Right kidney (tissue), 1 donor: ENCODE data around the gene MLANA.
"Not testable (repeated sequence)": the region's sequence is repeated elsewhere in the genome, so short reads cannot be mapped to it uniquely, and the experiment has no call there.

ENCODE experiments used
- DNase-seq: peaks from one replicate; pipeline ENCODE4 v3.0.0-alpha.2; 2016

MLANA gene

DNA sequence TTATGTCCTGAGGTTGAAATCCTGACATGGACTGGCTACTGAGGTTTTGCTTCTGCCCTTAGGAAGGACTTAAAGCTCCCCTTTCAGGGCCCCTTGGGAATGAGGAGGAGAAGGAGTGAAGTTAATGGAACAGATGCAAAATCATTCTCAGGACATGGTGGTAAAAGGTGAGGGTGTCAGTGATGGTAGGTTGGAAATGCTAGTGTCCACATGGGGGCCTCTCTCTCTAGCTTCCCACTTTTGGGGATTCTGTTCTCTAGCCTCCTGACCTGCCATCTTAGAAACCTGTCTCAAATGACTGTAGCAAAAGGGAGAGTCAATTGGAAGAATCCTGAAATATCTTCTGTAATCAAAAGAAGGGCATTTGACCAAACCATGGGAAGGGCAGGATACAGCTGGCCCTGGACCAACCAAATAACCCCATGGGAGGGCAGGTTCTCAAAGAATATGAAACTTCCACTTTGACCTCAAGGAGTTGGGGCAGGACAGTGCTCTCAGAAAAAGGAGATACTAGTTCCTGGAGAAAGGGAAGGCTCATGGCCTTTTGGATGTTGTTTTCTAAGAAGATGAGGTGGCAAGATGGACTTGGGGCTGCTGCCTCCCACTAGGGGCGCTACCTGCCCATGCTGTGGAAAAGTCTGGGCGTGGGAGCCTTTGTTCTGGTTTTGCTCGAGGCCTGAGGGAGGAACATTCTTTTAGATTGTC is 21.2 kb upstream of the MLANA start:
- DNase-seq: no peak

DNA sequence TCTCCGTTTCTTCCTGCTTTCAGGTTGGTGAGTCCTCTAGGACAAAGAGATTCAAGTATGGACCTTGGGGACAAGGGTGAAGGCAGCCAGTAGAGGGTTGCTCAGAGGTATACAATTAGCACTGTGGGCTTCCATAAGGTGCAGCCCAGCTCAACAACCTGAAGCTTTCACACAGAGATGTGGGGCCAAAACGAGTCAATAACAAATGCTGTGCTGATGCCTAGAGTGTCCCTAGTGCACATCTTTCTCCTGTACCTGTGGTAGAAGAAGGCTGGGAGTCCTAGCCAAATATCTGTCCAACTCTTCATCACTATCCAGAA is 20.7 kb upstream of the MLANA start:
- no peak for DNase-seq

DNA sequence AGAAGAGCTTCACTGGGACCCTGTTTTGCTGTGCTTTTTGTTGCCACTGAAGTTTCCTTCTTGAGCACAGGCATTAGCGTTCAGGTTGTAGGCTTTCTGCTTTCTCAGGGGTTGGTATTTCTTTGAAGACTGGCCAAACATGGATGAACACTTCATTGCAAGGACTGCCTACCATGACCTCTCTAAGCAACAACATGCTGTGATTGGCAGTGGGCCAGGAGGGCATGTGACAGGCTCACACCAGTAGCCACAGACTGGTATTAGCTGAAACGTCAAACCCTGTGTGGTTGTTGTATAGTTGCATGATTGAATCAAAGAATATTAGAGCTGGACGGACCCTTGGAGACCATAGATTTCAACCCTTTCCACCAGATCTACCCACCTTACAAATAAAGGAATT is 20.0 kb upstream of the MLANA start:
- no peak for DNase-seq

DNA sequence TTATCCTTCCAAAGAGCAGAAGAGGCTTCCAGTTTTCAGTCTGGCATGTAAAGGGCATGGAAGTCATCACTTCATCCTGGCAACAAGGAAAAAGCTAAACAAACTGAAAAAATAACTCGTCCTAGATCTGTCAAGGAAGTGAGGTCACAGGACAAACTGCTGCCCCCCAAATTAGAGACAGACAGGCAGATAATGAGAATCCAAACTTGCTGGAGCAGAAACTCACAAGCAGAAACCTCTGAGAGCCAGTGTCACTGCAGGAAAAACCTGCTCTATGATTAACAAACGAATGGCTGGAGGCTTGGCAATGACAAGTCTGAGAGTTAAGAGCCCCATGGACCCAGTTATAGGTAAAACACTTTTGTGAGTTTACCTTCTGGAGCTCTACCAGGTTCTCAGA is 18.9 kb upstream of the MLANA start:
- DNase-seq: no peak

DNA sequence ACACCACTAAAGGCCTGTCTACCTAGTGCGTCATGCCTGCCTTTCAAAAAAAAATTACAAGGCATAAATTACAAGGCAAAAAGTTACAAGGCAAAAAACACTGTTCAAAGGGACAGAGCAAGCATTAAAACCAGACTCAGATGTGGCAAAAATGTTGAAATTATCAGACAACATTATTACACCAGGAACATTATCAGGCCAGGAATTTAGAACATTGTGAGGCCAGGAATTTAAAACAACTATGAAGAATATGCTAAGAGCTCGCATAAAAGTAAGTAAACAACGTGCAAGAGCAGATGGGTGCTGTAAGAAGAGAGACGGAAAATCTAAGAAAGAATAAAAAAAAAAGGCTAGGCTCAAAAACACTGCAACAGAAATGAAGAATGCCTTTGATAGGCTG is 18.2 kb upstream of the MLANA start:
- no peak for DNase-seq

DNA sequence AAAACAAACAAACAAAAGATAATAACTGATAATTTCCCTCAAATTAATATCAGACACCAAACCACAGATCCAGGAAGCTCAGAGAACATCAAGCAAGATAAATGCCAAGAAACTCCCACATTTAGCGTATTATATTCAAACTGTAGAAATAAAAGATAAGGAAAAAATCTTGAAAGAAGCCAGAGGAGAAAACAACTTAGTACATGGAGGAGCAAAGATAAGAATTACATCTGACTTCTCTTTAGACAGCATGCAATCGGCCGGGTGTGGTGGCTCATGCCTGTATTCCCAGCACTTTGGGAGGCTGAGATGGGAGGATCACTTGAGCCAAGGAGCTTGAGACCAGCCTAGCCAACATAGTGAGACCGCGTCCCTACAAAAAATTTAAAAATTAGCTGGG is 17.2 kb upstream of the MLANA start:
- DNase-seq: no peak

DNA sequence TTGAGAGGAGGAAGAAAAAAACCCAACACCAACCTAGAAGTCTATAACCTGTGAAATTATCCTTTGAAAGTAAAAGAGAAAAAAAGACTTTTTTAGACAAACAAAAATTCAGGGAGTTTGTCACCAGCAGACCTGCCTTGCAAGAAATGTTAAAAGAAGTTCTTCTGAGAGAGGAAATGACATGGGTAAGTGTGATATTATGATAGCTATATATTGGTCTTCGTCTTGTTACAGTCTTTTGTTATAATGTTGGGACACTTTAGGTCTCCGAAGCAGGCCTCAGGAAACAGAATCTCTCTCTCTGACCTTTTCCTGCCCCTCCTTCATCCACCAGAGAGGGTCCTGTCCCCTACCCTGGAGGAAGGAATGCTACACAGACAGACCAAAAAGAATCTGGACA is 16.6 kb upstream of the MLANA start:
- DNase-seq: no peak

DNA sequence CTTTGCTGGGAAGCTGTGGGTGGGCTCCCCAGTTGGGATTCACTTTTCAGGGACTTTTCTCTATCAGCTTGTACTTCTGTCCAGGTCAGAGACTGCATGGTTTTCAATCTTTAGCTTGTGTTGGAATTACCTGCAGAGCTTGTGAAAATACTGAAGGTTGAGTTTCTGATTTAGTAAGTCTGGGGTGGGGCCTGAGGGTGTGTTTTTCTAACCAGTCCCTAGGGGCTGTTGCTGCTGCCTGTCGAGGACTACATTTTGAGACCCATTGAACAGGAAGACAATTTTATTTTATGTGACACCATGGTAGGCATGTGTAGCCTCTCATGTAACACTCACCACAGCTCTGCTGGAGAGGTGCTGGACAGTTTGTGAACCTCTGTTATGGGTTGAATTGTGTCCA is 14.7 kb upstream of the MLANA start:
- DNase-seq: no peak

DNA sequence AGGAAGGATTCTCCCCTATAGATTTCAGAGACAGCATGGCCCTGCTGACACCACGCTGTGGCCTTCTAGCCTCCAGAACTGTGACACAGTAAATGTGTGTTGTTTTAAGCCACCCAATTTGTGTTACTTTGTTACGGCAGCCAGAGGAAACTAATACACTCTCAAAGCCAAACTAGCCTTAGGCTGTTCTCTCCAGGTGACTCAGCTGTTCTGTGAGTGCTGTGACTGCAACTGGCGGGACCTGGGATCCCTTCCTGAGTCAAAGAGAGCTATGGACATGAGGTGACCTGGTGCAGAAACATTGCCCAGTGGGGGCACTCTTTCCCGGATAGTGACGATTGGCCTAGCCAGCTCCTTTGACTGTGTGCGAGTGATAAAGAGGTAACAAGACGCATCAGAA is 14.0 kb upstream of the MLANA start:
- DNase-seq: no peak

DNA sequence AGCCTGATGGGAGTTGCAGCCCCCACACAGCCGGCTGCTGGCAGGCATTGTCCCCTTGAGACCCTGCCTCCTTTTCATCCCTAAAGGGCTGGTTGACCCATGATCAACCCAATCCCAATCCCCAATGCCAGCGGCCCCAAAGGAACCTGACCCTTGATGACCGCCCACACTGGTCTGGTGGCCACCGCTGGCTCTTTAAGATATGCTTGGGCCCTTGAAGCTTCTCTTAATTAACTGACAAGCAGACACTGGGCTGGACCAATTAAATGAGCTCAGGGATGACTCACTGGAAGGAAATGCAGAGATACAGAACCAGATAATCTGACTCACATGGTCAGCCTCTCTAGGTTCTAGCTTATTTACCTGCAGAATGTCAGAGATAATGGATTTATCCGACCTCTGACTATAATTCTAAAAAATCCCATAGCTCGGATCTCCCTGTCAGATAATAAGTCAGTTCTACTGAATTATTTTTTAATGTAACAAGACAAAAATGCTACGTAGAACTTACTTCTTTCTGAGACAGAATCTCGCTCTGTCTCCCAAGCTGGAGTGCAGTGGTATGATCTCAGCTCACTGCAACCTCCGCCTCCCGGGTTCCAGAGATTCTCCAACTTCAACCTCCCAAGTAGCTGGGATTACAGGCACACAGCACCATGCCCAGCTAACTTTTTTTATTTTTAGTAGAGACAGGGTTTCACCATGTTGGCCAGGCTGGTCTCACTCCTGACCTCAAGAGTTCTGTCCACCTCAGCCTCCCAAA is 11.1 kb upstream of the MLANA start:
- no peak for DNase-seq

DNA sequence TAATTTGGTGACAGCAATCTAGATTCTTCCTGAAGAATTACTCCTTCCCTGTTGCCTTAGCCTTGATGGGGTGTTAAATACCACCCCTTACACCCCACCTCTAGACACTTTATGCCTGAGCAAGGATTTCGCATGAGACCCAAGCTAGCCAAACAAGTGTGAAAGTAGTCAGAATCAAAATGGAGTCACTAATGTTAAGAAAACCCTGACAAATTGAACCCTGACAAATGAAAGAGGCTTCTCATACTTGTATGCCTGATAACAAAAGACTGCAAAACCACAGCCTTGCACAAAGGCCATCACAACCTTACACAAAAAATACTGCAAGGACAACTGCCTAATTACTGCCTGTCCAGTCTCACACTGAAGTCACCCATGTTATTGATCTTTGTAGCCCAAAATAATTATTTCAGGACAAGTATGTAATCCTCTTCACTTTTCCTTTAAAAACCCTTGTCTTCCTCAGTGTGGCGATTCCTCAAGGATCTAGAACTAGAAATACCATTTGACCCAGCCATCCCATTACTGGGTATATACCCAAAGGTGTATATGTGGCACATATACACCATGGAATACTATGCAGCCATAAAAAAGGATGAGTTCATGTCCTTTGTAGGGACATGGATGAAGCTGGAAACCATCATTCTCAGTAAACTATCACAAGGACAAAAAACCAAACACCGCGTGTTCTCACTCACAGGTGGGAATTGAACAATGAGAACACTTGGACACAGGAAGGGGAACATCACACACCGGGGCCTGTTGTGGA is 8.3 kb upstream of the MLANA start:
- not testable (repeated sequence) for DNase-seq

DNA sequence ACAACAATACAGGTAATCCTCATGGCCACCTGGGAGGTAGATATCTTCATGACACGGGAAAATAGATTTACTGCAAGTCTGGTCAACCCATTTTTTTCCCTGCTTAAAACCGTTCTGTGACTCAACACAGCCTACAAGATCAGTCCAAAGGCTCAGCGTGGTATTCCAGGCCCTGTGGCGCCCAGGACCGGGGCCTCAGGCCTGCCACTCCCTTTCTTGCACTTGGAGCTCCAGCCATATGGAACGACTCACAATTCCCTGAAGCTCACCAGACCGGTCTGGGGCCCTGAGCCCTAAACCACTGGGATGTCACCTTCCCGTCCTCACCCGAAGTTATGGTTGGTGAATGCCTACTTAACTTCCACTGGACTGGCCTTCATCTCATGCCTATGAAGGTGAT is 6.5 kb upstream of the MLANA start:
- no peak for DNase-seq

DNA sequence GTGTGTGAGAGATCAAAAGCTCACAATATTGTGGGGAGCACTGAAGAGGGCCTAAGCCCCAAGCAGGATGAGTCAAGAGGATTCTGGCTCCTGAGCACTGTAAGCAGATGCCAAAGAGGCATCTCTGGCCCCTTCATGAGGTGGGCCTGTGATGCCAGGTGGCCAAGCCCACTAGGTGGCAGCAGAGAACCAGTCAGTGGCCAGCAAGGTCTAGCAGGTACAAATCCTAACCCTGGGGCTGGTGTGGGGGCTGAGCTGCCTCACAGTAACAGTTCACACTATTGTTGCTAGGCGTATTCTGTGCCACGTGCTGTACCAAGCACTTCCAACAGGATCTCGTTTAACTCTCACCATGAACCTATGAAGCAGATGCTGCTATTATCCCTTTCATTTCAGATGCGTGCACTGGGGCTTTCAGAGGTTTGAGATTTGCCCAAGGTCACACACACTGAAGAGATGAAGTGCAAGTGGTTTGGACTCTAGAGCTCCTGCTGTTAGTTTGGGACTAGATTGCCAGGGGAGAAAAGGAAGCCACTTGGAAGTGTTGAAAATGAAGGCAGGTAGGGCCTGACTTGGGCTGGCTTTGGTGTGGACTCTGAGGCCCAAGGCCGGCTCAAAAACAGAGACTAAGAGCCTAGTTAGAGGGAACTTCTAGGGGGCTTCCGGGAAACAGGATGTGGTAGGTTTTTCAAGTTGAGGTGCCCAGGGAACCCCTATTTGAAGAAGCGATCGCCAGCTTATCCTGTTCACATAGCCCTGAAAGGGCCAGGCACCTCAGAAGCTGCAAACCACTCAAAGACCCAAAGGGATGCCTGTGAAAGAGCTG is 4.4 kb upstream of the MLANA start:
- peak; percentile 51 for DNase-seq

DNA sequence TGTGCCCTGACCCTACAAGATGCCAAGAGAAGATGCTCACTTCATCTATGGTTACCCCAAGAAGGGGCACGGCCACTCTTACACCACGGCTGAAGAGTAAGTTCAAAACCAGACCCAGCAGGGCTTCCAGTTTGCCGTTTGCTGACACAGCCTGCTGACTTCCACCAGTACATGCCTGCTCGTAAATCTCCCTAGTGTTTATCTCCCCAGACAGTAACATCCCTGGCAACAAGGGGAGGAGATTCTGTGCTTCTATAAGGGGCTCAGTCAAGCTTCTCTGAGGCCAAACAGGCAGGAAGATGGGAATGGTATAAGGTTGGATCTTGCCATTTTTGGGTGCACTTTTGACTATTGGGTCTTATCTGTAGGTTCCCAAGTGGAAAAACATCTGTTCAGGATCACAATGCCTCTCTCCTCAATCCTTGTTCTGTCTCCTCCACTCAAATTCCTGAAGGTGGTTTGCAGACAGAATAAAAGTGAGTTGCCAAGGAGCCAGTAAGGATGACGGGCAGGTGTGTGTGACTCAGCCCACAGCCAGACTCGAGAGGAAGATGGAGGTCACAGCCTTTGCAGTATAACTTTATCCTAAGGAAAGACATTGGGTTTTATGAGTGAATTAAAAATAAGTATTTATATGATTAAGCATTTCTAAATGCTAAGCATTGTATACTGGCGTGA is 1.9 kb downstream of the MLANA start:
- DNase-seq: peak; percentile 18

DNA sequence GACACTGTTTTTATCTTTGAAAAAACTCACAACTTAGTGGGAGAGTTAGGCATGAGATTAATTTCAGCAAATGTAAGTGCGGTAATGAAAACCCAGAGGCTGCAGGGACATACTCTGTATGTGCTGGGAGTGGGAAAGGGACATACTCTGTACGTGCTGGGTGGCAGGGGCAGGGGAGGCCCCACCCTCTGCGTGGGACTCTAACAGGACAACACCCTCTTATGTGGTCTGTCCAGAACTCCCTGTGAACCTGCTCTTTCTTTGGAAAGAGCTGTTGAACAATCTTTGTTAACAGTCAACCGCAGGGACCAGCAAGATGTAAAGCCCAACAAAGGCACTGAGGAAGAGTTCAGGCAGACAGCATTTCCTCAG is 2.4 kb downstream of the MLANA start:
- no peak for DNase-seq

DNA sequence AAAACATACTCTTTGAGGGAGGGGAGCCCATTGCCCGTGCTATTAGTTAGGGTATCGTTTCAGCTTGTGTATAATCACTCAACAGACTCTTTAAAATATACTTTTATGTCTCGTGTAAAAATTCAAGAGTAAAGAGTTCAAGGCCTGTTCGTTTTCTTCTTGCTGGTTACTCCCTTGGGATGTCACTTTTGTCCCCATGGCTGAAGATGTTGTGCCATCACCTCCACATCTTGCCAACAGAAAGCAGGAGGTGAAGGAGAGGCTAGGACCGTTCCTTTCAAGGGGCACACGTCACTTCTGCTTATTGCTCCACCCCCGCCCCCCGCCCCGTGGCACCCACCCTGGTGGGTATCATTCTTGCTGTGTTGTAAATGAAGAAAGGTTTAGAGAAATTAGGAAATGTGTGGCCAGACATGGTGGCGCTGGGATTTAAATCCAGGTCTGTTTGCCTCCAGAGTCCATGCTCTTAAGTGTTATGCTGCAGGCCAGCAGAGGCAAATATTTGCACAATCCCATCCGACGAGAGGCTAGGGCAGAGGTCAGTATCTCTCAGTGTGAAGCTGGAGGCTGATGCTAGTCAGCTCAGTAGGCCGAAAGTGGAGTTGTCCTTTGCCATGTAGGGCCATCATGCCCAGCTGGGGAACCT is 3.0 kb downstream of the MLANA start:
- DNase-seq: no peak

DNA sequence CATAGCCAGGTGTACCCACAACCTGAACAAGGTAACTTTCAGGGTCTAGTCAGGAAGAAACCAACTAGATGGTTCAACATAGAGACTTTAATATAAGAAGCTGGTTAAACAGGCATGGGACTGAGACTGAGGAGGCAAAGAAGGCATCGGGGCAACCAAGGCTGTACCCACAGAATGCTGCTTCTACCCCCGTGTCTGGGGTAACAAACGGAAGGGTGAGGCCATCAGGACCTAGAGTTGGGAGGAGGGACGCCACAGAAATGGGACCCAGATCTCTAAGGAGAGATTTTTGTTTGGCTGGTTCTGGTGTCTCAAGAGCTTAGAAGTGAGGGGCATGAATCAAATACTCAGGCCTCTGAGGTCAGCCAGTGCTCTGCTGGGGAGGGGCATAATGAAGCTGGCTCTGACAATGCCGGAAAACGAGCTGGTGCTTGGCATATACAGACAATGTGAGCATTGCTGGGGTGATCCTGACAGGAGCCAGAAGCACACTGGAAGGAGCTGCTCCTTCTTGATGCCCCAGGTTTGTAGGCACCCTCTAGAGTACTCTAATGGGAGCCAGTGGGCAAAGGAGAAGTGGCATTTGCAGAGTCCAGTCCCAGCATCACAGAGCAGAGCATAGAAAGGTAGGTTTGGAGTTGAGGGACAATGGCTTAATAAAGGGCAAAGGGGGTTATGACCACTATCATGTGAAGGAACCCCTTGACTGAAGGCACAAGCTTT is 3.7 kb downstream of the MLANA start:
- DNase-seq: no peak

DNA sequence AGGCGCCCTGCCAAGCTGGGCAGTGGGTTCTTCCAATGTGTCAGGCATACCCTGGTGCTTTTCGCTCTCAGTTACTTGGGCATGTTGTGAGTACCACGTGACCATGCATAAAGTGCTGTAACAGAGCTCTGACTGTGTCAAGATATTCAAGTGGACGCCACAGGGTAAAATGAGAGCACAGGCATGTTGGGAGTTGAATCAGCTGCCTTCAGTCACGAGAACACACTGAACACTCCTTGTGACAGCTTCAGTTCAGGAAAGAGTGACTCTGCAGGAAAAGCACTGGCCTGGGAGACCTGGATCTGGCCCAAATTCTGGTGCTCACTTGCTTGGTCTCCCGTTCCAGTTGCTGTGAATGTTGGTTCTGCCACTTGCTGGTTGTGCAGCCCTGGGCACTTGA is 5.1 kb downstream of the MLANA start:
- DNase-seq: no peak

DNA sequence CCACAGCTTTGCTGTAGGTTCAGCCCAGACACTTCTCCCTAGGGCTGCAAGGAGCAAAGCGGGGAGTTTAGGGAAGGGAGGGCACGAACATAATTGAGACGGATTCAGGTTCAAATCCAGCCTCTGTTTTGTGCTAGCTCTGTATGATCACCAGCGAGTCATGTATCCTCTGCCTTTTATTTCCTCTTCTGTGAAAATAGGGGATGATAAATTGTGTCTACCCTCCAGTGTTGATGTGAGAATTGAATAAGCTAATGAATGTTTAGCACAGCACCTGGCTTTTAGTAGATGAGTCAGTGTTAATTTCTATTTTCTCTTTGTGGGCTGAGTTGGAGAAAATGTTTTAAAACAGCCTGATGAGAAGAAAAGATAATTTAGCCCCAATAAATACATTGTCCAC is 6.2 kb downstream of the MLANA start:
- DNase-seq: no peak

DNA sequence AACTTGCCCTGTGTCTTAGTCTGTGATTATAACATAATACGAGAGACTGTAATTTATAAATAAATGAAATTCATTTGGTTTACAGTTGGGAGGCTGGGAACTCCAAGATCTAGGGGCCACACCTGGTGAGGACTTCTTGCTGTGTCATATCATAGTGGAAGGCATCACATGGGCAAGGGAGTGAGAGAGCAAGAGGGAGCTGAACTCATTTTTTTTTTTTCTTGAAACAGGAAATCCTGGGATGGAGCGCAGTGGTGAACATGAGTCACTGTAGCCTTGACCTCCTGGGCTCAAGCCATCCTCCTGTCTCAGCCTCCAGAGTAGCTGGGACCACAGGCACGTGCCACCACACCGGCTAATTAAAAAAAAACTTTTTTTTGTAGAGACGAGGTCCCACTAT is 7.2 kb downstream of the MLANA start:
- no peak for DNase-seq

DNA sequence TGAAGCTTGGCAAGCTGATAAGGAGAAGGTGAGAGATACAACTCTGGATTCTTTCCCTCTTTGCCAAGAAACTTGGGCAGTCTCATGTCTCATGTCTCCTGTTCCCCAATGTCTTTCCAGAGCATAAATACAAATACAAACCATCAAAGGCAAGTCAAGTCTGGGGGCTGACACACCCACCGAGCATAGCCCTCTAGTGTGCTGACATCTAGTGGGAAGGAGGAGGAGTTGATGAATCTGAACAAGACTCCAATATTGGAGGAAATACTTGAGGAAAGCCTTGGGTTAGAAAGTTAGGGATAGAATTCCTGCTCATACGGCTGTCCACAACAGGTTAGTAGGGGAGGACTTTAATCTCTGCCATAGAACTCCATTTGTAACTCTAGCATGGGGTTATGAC is 8.6 kb downstream of the MLANA start:
- no peak for DNase-seq
